GM08714 (cell line): ENCODE data around the gene NACC2.

Source experiments
- H3K4me3 ChIP-seq: fragments of 200-500 bp; sonication (Bioruptor generic); 2 replicates; pipeline ENCODE4 v1.5.1; 2014; ENCODE audit warnings: mild to moderate bottlenecking, low read length, inconsistent platforms
- ZNF274 ChIP-seq: IDR thresholded peaks from 2 replicates; pipeline ENCODE4 v1.6.1; 2012; ENCODE audit warnings: mild to moderate bottlenecking, low read depth, low read length

The NACC2 gene

DNA sequence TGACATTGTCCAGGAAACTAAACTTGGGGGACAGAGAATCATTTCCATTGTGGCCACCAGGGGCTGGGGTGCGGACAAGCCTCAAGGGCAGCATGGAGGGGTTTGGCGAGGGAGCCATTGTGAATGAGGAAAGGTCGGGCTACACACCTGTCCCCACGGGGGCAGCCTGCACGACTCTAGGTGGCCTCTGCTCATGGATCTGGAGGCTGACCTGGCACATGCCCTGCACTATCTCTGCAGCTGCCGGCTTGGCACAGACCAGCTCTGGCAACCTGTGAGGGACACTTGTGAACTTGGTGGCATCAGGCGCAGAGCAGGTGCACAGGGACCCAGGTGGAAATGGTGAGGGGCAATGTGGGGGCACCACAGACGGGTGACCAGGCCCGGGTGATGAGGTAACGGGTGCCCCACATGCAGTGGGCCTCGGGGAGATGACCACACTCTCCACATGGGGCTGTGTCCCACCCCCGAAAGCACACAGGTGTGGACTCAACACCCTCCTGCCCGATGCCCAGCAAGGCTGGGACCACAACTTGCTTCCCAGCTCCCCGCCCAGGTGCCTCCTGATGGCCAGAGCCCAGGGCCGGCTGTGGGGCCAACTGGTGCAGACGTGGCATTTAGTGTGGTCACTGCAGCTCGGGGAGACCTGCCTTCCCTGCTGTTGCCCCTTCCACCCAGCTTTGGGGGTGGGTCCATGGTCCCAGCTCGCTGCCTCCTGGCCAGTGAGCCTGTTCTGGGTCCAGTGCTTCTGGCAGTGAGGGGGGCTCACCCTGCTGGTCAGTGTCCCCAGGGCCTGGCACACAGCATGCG, 73.0 kb downstream of the NACC2 start:
- no peak for TF ChIP-seq ZNF274
- H3K4me3 ChIP-seq = no peak overlapping the region

DNA sequence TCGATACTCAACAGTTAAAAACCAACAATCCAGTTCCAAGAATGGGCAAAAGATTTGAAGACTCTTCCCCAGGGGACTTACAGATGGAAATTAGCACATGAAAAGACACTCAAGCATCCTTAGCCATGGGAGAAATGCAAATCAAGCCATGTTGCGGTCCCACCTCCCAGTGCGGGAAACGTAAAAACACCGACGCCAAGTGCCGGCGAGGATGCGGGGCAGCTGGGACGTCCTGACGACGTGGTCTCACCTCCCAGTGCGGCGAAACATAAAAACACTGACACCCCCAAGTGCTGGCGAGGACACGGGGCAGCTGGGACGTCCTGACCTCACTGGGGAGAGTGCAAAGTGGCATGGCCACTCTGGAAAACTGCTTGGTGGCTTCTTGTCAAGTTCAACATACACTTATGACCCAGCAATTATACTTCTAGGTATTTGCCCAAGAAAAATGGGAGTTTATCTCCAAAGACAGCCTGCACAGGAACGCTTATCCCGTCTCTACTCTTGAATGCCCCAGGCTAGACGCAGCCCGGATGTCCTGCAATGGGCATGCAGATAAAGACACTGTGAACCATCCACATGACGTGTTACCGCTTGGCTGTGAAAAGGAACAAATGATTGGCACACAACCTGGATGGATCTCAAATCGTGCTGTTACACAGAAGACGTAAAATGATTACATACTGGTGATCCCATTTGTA, 73.8 kb downstream of the NACC2 start:
- H3K4me3 ChIP-seq = no peak overlapping the region
- no peak for TF ChIP-seq ZNF274

DNA sequence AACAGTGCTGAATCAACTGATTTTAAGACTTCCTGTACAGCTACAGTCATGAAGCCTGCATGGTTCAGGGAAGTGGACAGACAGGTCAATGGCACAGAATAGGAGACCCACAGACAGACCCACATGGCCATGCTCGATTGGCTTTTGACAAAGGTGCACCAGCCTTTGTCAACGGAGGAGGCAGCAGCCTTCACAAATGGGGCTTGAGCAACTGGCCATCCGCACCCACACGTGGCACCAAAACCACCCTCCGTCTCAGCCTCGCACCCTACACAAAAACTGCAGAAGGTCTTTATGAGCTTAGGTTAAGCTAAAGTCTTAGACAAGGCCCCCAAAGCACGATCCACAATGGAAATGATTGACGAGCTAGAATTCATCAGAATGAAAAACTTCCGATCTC, 74.4 kb downstream of the NACC2 start:
- no peak for TF ChIP-seq ZNF274

DNA sequence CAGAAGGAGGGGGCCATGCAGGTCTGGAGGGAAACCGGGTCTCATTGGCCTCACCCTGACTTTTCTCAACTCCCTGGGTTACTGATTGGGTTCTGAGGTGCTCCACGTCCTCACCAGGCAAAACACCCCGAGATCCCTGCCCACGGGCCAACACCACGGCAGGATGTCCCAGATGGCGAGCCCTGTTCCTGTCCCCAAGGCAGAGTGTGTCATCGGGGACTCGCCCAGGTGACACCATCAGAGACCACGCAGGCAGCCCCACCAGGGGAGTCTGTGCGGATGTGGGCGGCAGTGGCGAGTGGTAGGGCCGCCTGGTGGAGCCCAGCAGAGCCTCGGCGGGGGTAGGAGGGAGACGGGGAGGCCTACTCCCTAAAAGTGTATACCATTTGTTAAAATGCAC, 74.9 kb downstream of the NACC2 start:
- no peak for TF ChIP-seq ZNF274
- no peak overlapping the region for H3K4me3 ChIP-seq

More for the DNA sequence above, 74.4 kb downstream of the NACC2 start:
- no peak overlapping the region for H3K4me3 ChIP-seq

DNA sequence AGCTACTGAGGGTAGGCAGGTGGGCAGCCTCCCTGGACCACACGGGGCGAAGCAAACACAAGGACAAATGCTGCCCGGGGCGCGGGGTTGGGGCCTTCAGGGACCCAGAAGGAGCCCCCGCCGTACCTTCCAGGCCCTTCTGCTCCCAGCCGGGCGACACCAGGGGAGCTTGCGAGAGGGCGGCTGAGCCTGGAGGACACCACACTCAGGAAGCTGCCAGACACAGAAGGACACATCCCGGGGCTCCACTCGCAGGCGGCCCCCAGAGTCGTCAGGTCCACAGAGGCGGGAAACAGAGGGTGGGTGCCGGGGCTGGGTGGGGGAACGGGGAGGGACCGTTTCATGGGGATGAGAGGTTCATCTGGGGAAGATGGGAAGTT, 75.4 kb downstream of the NACC2 start:
- H3K4me3 ChIP-seq = no peak overlapping the region
- TF ChIP-seq ZNF274 = no peak

DNA sequence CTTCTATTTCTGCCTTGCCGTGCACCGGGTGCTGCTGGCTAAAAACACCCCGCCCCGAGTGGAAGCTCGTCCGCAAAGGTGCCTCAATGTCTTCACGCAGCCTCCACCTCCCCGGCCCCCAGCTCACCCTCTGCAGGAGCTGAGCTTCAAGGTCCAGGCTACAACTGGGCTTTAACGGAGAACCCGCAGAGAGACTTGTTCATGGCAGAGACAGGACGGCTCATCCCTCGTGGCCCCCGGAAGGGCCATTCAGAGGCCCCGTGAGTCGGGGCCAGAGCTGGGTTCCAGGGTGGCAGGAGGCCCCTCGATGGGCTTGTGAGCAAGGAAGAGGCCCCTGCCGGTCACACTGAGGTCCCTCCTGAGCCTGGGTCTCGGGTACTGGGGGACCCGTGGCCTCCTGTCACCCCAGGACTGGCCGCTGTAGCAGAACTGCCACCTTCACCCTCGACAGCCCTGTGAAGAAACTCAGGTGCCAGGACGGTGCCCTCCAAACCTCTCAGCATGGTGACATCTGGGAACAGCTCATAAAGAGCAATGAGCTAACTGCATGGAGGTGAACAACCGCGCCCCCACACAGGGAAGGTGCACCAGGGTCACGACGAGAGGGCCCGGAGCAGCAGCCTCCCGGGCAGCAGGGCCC, 75.9 kb downstream of the NACC2 start:
- no peak overlapping the region for H3K4me3 ChIP-seq
- TF ChIP-seq ZNF274 = no peak

DNA sequence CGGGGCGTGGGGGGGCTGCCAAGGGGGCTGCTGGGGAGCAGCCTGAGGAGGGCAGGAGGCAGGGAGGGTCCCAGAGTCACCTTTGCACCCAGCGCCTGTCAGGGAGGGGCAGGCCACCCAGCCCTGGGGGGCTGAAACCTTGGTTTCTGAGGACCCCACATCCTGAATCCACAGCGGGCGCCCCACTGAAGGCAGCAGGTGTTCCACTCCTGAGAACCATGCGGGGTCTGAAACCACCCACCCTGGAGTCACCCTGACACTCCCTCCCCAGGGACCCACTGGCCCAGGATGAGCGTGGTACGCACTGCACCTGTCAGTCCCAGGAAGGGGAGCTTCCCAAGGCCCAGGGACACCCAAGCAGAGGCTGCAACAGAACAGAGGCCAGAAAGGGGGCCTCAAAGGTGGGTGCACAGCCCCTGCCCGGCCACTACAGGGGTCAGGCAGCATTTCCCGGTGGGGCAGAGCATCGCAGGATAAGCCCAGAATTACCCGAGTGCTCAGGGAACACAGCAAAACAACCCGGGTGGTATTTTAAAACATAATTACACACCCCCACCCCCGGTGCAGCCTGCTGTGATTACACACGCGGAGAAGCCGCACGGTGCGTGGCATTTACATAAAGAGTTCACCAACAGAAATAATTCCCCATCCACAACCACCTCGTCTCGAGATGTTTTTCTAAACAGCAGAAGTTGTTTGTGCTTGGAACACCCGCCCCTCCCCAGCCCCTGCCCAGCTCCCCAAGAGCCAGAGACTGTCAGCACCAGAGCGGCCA, 76.6 kb downstream of the NACC2 start:
- no peak for TF ChIP-seq ZNF274
- no peak overlapping the region for H3K4me3 ChIP-seq

DNA sequence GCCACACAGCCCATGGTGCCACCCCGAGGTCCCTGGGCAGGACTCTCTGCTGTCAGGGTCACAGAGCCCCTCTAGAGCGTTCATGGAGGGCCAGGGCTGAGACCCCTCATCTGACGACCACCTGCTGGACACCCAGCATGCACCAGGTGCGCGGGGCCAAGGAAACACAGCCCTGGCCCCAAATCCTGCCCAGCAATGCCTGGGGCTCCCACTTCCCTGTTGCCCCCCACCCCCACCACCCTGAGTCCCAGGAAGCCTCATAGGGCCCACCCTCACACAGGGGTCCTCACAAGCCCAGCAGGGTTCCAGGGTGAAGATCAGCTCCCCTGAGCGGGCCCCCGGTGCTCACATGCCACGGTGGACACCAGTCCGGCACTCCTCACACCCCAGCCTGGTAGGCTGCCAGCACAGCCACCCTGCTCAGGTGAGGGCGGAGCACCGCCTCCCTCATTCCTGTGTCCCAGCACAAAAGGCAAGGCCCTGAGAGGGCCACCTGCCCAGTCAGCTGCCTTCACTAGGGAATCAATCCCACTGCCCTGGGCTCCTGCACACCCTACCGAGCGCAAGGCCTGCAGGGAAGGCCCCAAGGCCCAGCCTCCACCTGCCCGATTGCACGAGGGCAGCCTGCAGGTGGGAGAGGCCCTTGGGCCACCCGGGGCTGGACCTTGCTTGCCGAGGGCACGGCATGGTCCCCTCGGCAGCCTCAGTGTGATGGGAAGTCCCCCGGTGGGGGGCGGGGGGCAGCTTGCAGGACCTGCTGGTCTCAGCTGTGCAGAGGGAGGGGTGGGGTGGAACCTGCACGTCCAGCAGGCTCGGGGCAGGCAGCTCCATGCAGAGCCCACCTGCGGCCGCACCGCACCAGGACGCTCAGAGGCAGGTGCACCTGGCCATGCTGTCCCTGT, 77.5 kb downstream of the NACC2 start:
- TF ChIP-seq ZNF274 = no peak
- no peak overlapping the region for H3K4me3 ChIP-seq

DNA sequence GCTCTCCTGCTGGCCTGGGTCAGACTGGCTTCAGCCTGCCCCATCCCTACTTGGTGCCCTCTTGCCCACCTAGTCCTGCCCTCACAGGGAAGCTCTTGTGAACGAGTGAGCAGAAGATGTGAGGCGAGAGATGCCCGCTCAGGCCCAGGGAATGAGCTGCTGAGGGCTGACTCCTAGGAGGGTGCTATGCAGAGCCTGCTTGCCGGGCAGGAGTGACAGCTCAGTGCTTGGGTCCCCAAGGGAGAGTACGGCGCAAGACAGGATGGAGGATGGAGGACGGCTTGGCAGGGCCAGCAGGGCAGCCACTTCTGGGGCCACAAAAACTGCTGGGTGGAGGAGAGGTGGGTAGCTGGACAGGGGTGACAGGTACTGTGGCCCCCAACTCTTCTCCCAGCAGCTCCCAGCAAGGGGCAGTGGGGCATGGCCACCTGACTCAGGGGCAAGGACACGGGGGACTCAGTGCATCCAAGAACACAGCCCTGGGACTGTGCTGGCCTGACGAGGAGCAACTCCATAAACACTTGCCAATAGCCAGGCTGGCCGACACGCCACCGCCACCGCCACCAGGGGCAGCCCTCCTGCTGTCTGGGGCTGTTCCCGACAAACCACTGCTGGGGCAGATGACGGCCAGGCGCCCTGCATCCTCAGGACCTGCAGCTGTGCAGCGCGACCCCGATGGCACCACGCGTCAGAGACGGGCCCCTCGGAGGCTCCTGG, 78.4 kb downstream of the NACC2 start:
- TF ChIP-seq ZNF274 = no peak
- H3K4me3 ChIP-seq = no peak overlapping the region

DNA sequence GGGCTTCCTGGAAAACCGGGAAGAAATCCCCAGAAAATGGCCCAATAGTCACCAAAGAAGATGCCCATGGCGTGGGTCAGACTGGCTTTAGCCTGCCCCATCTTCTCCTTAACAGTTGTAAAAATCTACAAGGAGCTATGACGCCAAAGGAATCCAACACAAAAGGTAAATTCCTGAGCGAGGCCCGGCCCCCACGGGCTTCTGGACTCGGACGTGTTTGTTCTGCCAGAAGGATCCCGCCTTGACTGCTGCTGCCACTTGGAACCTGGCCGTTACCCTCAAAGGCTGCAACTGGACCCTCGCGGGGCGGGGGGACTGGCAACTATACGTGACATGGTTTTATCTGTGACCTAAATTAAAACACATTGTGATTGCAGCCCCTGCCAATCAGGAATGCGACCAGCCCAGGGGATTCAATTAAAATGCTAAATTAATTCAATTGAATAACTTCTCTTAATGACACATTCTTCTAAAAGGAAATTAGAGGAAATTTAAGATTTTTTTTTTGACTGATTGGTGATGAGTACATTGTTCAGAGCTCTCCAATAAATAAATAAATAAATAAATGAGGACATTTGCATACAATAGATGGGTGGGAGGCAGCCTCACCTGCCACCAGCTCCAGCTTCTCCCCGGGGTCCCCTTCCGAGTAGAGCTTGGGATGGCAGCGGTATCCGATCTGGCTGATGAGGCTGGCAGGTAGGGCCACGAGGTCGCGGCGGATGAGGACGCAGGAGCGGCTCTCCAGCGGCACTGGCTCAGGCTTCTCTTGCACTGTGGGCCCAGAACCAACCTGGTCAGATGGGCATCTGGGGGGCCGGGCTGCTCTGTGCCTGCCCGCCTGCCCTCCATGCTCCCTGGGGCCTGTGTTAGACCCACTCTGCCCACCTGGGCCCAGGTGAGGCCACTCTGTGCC, 79.2 kb downstream of the NACC2 start:
- H3K4me3 ChIP-seq = no peak overlapping the region
- TF ChIP-seq ZNF274 = no peak

DNA sequence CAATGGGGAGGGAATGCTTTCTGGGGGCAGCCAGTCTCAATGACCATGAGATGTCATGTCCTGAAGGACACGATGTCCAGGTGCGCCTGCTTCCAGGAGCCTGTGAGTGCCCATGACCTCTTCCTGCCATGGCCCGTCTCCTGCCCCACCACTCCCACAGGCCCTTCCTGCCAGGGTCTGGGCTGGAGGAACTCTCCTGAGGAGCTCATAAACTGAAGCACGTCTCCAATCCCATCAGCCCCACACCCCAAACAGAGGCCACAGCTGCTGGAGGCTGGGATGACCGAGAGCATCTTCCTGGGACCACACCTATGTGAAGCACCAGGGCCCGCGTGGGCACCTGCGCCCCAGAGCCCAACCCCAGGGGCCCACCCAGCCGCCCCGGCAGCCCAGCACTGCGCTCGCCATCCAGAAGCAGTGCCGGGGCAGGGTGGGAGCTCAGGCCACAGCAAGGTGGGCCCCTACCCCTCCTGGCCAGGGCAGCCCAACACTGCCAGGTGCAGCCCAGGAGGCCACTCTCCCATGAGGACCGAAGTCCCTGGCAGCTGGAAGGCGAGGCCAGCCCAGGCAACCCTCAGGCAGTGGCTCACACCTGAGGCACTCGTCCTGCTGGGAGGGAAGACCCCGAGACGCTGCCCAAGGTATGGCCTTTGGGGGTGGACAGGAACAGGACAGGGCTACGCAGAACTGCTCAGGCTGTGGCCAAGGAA, 80.0 kb downstream of the NACC2 start:
- no peak for TF ChIP-seq ZNF274
- no peak overlapping the region for H3K4me3 ChIP-seq
